HuH-7.5 (cell line): Measurements from ENCODE around the gene HAT1.

Source experiments
- DNase-seq: peaks from one replicate; pipeline ENCODE4 v3.0.0; 2011; ENCODE audit warnings: low spot score

The HAT1 gene

GRCh38 chr2:171921970-171922229, 361 bp upstream of the HAT1 start:
- no peak for DNase-seq

- no peak for DNase-seq
Observed at GRCh38 chr2:171923206-171923605, 945 bp downstream of the HAT1 start.

GRCh38 chr2:171924170-171924942, 2.1 kb downstream of the HAT1 start:
- DNase-seq: no peak

GRCh38 chr2:171930385-171930784, 8.1 kb downstream of the HAT1 start:
- no peak for DNase-seq

- DNase-seq: no peak
Observed at GRCh38 chr2:171939058-171939742, 16.9 kb downstream of the HAT1 start.

- no peak for DNase-seq
Observed at GRCh38 chr2:171939743-171940071, 17.4 kb downstream of the HAT1 start.

GRCh38 chr2:171941316-171941699, 19.0 kb downstream of the HAT1 start:
- DNase-seq: no peak

- no peak for DNase-seq
Observed at GRCh38 chr2:171943869-171944268, 21.6 kb downstream of the HAT1 start.

GRCh38 chr2:171952276-171952675, 30.0 kb downstream of the HAT1 start:
- DNase-seq: no peak

- no peak for DNase-seq
Observed at GRCh38 chr2:171952748-171953147, 30.5 kb downstream of the HAT1 start.

GRCh38 chr2:171956135-171956825, 34.0 kb downstream of the HAT1 start:
- no peak for DNase-seq

- peak; percentile 7 for DNase-seq
Observed at GRCh38 chr2:171957061-171957460, 34.8 kb downstream of the HAT1 start.

- DNase-seq: no peak
Observed at GRCh38 chr2:171958475-171958874, 36.2 kb downstream of the HAT1 start.

- DNase-seq: no peak
Observed at GRCh38 chr2:171959998-171960397, 37.7 kb downstream of the HAT1 start.

GRCh38 chr2:171960570-171960969, 38.3 kb downstream of the HAT1 start:
- DNase-seq: no peak

GRCh38 chr2:171963198-171963597, 40.9 kb downstream of the HAT1 start:
- DNase-seq: no peak

GRCh38 chr2:171964308-171964707, 42.0 kb downstream of the HAT1 start:
- no peak for DNase-seq

- no peak for DNase-seq
Observed at GRCh38 chr2:171965238-171965637, 43.0 kb downstream of the HAT1 start.

GRCh38 chr2:171965661-171966060, 43.4 kb downstream of the HAT1 start:
- DNase-seq: no peak

GRCh38 chr2:171966235-171966634, 44.0 kb downstream of the HAT1 start:
- no peak for DNase-seq

- DNase-seq: no peak
Observed at GRCh38 chr2:171966688-171967087, 44.4 kb downstream of the HAT1 start.

- no peak for DNase-seq
Observed at GRCh38 chr2:171968509-171968908, 46.2 kb downstream of the HAT1 start.

GRCh38 chr2:171972329-171972982, 50.2 kb downstream of the HAT1 start:
- no peak for DNase-seq
